Heart right ventricle (tissue), 16 donors: ENCODE data around the gene SLC11A1. TPM values are rescaled to one million over a fixed set of nuclear protein-coding genes. Genes with fewer than 3 reads are reported as not detected.

Experiments
- ATAC-seq, 8 donors: fragments of 200-7000 bp; cut with Tn5 transposase; one replicate each; pipeline ENCODE4 v1.9.1; 2020; ENCODE audit warnings: mild to moderate bottlenecking in 8 of 8, moderate library complexity in 8 of 8, moderate number of reproducible peaks in 1 of 8
- DNase-seq, 2 donors: peaks; one replicate each; pipeline ENCODE4 v3.0.0-alpha.2; 2020
- H3K27ac ChIP-seq, 10 donors: fragments of 200-600 bp; sonication (generic) in 2 of 10; one replicate each; pipeline versions ENCODE4 v1.5.0 to v1.8.0; 2020 to 2022; ENCODE audit warnings: mild to moderate bottlenecking in 3 of 10
- H3K27me3 ChIP-seq, 7 donors: fragments of 200-600 bp; one replicate each; pipeline ENCODE4 v1.8.0; 2021 to 2022; ENCODE audit warnings: mild to moderate bottlenecking in 2 of 7
- H3K36me3 ChIP-seq, 9 donors: fragments of 200-600 bp; sonication (generic) in 1 of 9; one replicate each; pipeline versions ENCODE4 v1.5.0 to v1.8.0; 2020 to 2022; ENCODE audit warnings: mild to moderate bottlenecking in 2 of 9
- H3K4me1 ChIP-seq, 9 donors: fragments of 200-600 bp; sonication (generic) in 1 of 9; one replicate each; pipeline versions ENCODE4 v1.5.0 to v1.8.0; 2020 to 2022; ENCODE audit warnings: mild to moderate bottlenecking in 4 of 9
- H3K4me3 ChIP-seq, 10 donors: fragments of 200-600 bp; sonication (generic) in 2 of 10; one replicate each; pipeline versions ENCODE4 v1.5.0 to v1.8.0; 2020 to 2022; ENCODE audit warnings: mild to moderate bottlenecking in 7 of 10, moderate library complexity in 2 of 10
- H3K9me3 ChIP-seq, 11 donors: fragments of 200-600 bp in 10 of 11; sonication (generic) in 2 of 11; one replicate each; pipeline versions ENCODE4 v1.5.0 to v1.8.0; 2013 to 2022; ENCODE audit warnings: mild to moderate bottlenecking in 2 of 11, control low read depth in 1 of 11, moderate library complexity in 1 of 11
- CTCF ChIP-seq, 9 donors: fragments of 200-600 bp; sonication (generic) in 2 of 9; IDR thresholded peaks; one replicate each; pipeline versions ENCODE4 v1.5.0 to v1.8.0; 2021 to 2022; ENCODE audit warnings: antibody characterized with exemption in 9 of 9, mild to moderate bottlenecking in 5 of 9, moderate library complexity in 1 of 9
- WGBS, 2 donors: extraction: QIAGEN DNeasy Blood & Tissue Kit; methylation state at CpG; one replicate each; pipeline ENCODE4 v1.1.7; 2013; ENCODE audit warnings: inconsistent platforms in 1 of 2; 5-methylcytosine and 5-hydroxymethylcytosine counted together
- intact Hi-C, 10 donors: fragments of 100-400 bp; cut with DNase I; formaldehyde crosslinking; loops; one replicate each; pipeline versions ENCODE4 v1.11.1 to v1.14.2; 2022
- polyA plus RNA-seq, 2 donors: library from polyadenylated mRNA; stranded (reverse); fragments of 200-250 nt; gene quantifications; one replicate each; pipeline ENCODE4 v1.2.3, GENCODE V29; 2013
- total RNA-seq, 10 donors: library from RNA; stranded (reverse); fragmentation: NEBNext Ultra II Directional in 3 of 10; extraction: Animal tissue kit (Norgen Biotek cat#: 25700) in 3 of 10; gene quantifications; one replicate each; pipeline versions ENCODE4 v1.2.1 to v1.2.4, GENCODE V29; 2021 to 2023
- donor health status: Arrhythmogenic right ventricular cardiomyopathy.
- donor health status: ischemic (EF 13 %, LVEDD 7.1; RV severe dilation, severe dysfunction).
- donor health status: healthy with polysubstance abuse.
- donor health status: DM: no; HTN: yes; CAD: no.
- donor health status: DM: no; HTN: no; CAD: no.
- donor health status: ischemic (EF 25% LVEDD 6.9; RV normal size, moderate dysfunction).
- donor health status: ischemic (EF 25% LVEDD 5.7; RV mildly dilated, moderate dysfunction).
- donor health status: healthy.
- donor health status: DM: yes; HTN: yes; CAD: no.
- donor health status: Ischemic cardiomyopathy.
- donor health status: ischemic (EF 35%, LVEDD 5.7; RV mildly dilated, moderate dysfunction).
- donor health status: nonischemic (EF 11% LVEDD 7.7; RV severe dilation, severe dysfunction).
- donor health status: DM: yes; HTN: yes; CAD: no.
- donor health status: PGD.
- donor health status: ischemic (EF 29% LVEDD 5.4; RV normal size, mild dysfunction).
- donor health status: nonischemic (EF 23%, LVEDD 6.1; RV moderate dilation, normal function).

Gene SLC11A1
- total and polyA plus RNA-seq, 12 donors: 0.64 to 9.1 (median 4.4) TPM

- intact Hi-C loops: loop anchor here in 3 of 10 donors (2.0 to 10.0 kb wide), 3 partner anchors 37 to 169 kb away; no protein-coding TSS in a partner anchor
- WGBS, 2 donors: 88 to 90% methylated on average over 14 of the region's 14 CpGs
- peaks cover 0 to 26% (median 8%) of the 10 kb centered on the region in 11 donors for H3K9me3 ChIP-seq
- DNase-seq (no peak), ATAC-seq (no peak)
- H3K27me3 ChIP-seq: no peaks in the 10 kb centered on the region
- no peak for TF ChIP-seq CTCF (IDR thresholded peaks at IDR 0.05)
- no peak overlapping the region for H3K4me3 ChIP-seq
- no peak overlapping the region for H3K27ac ChIP-seq
- no peaks in the 10 kb centered on the region for H3K36me3 ChIP-seq
- peaks cover 0 to 10% (median 0%) of the 10 kb centered on the region in 9 donors for H3K4me1 ChIP-seq
Measured at GRCh38 chr2:218354045-218354444, 28.0 kb upstream of the SLC11A1 start.

DNA sequence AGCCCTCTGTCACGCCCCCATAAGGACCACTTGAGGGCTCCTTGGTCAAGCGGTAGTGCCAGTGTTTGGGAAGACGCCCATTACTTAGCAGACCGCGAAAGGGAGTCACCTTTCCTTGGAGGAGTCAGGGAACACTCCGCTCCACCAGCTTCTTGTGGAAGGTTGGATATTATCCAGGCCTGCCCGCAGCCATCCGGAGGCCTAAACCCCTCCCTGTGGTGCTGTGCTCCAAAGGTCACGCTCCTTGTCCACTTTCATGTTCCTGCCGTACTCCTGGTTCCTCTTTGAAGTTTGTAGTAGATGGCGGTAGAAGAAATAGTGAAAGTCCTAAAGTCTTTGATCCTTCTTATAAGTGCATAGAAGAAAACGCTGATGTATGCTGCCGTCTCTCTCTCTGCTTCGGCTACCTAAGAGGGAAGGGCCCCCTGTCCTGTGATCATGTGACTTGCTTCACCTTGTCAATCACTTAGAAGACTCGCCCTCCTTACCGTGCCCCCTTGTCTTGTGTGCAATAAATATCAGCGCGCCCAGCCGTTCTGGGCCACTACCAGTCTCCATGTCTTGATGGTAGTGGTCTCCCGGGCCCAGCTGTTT is 27.1 kb upstream of the SLC11A1 start:
- H3K9me3 ChIP-seq: peaks cover 0 to 26% (median 8%) of the 10 kb centered on the region in 11 donors
- 75 to 77% methylated on average over 20 of the region's 20 CpGs for WGBS, 2 donors
- no peaks in the 10 kb centered on the region for H3K36me3 ChIP-seq
- H3K27me3 ChIP-seq: no peaks in the 10 kb centered on the region
- no peak for DNase-seq
- H3K4me3 ChIP-seq: no peak overlapping the region
- no peak overlapping the region for H3K27ac ChIP-seq
- no peak for ATAC-seq
- H3K4me1 ChIP-seq: peaks cover 0 to 13% (median 0%) of the 10 kb centered on the region in 9 donors
- intact Hi-C loops: loop anchor here in 7 of 10 donors (1.0 to 10.0 kb wide), 6 partner anchors 38 to 170 kb away; no protein-coding TSS in a partner anchor
- TF ChIP-seq CTCF (IDR thresholded peaks at IDR 0.05): no peak

DNA sequence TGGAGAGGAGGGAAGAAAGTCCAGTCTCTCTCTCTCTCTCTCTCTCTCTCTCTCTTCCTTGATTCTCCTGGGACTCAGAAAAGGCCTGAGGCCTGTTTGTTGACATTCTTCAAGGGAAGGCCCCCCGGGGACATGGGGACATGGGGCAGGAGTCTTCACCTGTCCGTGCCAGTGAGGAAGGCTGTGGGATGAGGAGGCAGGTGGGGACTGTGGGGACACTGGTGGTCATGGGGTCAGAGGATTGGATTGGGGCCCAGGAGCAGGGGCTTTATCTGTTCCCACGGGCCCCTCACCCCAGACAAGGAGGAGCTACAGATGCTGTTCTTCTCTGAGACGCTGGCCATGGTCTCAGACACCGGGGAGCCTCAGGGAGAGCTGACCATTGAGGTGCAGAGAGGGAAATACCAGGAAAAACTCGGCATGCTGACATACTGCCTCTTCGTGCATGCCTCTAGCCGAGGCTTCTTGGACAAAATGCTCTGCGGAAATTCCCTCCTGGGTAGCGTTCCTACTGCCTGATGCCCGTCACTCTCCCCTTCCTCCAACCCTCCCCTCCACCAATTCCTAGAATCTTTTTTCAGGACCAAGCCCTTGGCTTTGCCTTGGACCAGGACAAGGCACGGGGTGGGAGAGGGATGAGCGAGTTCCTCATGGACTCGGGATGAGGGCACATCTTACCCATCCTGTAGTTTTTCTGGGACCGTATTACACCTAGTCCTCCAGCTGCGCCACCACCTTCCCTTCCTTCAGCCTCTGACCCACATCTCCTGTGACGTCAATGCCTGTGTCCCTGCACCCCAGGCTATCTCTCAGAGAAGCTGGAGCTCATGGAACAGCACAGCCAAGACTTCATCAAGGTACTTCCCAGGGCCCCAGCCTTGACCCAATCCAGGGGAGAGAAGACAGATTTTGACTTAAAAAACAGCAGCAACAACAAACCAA is 24.6 kb upstream of the SLC11A1 start:
- peak in 4 of 8 donors; percentile 17 to 51 (median 24) for ATAC-seq
- H3K27me3 ChIP-seq: no peaks in the 10 kb centered on the region
- TF ChIP-seq CTCF (IDR thresholded peaks at IDR 0.05): no peak
- H3K36me3 ChIP-seq: no peaks in the 10 kb centered on the region
- WGBS, 2 donors: 58 to 63% methylated on average over 17 of the region's 17 CpGs
- no peak overlapping the region for H3K4me3 ChIP-seq
- H3K4me1 ChIP-seq: peaks cover 0 to 30% (median 0%) of the 10 kb centered on the region in 9 donors
- H3K27ac ChIP-seq: no peak overlapping the region
- H3K9me3 ChIP-seq: peaks cover 0 to 5% (median 0%) of the 10 kb centered on the region in 11 donors
- intact Hi-C loops: loop anchor here in 8 of 10 donors (2.0 to 10.0 kb wide), 4 partner anchors 55 to 173 kb away; no protein-coding TSS in a partner anchor
- no peak for DNase-seq

DNA sequence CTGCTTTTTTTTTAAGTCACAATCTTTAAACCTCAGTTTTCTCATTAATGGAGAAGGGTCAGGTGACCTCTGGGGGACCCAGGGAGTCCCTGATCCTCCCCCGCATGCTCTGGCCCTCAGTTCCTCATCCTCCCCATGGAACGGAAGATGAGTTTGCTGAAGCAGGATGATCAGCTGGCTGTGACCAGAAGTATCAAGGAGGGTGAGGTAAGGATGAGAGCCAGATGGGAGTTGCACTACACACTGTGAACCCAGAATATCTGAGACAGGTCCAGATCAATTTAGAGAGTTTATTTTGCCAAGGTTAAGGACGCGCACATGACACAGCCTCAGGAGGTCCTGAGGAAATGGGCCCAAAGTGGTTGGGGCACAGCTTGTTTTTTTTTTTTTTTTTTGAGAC is 21.6 kb upstream of the SLC11A1 start:
- no peak overlapping the region for H3K4me3 ChIP-seq
- H3K9me3 ChIP-seq: no peaks in the 10 kb centered on the region
- ATAC-seq (peak in 6 of 8 donors; percentile 27 to 66 (median 43)), DNase-seq (no peak)
- no peaks in the 10 kb centered on the region for H3K27me3 ChIP-seq
- WGBS, 2 donors: 88 to 90% methylated on average over 4 of the region's 4 CpGs
- peaks cover 0 to 51% (median 0%) of the 10 kb centered on the region in 9 donors for H3K4me1 ChIP-seq
- intact Hi-C loops: no loop called here
- TF ChIP-seq CTCF (IDR thresholded peaks at IDR 0.05): no peak
- peak overlapping the region in 1 of 10 donors; percentile 86 for H3K27ac ChIP-seq
- no peaks in the 10 kb centered on the region for H3K36me3 ChIP-seq
